Panc1 (cell line): ENCODE data around the gene ARHGEF37. TPM values are rescaled to one million over a fixed set of nuclear protein-coding genes. Genes with fewer than 3 reads are reported as not detected.

ENCODE experiments used
- ATAC-seq: fragments of 200-7000 bp; cut with Tn5 transposase; 2 replicates; pipeline ENCODE4 v1.9.1; 2020; ENCODE audit warnings: mild to moderate bottlenecking, moderate library complexity
- BruUV-seq: library from RNA; stranded (reverse); fragments of 400-500 nt; replicated peaks from 2 replicates; lab custom pipeline; 2021; lab: Mats Ljungman, UMichigan
- CTCF ChIA-PET: fragments of 300-600 bp; sonication (Branson Sonifier 250); formaldehyde crosslinking; loops from one replicate; lab custom pipeline; 2022; ENCODE audit warnings: antibody characterized with exemption; lab: Charles Lee
- POLR2A ChIA-PET: fragments of 300-600 bp; sonication (Branson Sonifier 250); formaldehyde crosslinking; loops from one replicate; lab custom pipeline; 2022; ENCODE audit warnings: antibody characterized with exemption; lab: Charles Lee
- DNase-seq: peaks from one replicate; pipeline ENCODE4 v3.0.0-alpha.2; 2010; ENCODE audit warnings: low read depth, low spot score
- H3K27ac ChIP-seq: 2 replicates; pipeline ENCODE4 v1.5.1; 2011; ENCODE audit warnings: mild to moderate bottlenecking, low read length, inconsistent platforms
- H3K27me3 ChIP-seq: fragments of 200-500 bp; sonication (Bioruptor generic); 2 replicates; pipeline ENCODE4 v1.6.0; 2014; ENCODE audit warnings: low read length, inconsistent platforms; ENCODE audit not compliant: control insufficient read depth, insufficient read depth
- H3K36me3 ChIP-seq: fragments of 200-500 bp; sonication (Bioruptor generic); 2 replicates; pipeline ENCODE4 v1.5.1; 2014; ENCODE audit warnings: inconsistent platforms, mild to moderate bottlenecking, low read length, moderate library complexity; ENCODE audit not compliant: control insufficient read depth, insufficient read depth
- H3K4me1 ChIP-seq: 2 replicates; pipeline ENCODE4 v1.5.1; 2011; ENCODE audit warnings: inconsistent platforms, mild to moderate bottlenecking, low read length, moderate library complexity; ENCODE audit not compliant: control insufficient read depth, insufficient read depth
- H3K4me3 ChIP-seq, 2 experiments: 2 replicates each; pipeline ENCODE4 v1.5.1; 2011 to 2012; ENCODE audit warnings: low read depth in 2 of 2, low read length in 2 of 2, mild to moderate bottlenecking in 2 of 2, inconsistent platforms in 1 of 2, moderate library complexity in 1 of 2
- H3K9me3 ChIP-seq: fragments of 200-500 bp; sonication (Bioruptor generic); 2 replicates; pipeline ENCODE4 v1.5.1; 2014; ENCODE audit warnings: low read depth, mild to moderate bottlenecking, inconsistent platforms, low read length, moderate library complexity; ENCODE audit not compliant: control insufficient read depth, insufficient read depth
- CTCF ChIP-seq: fragments of 450-650 bp; IDR thresholded peaks from 2 replicates; pipeline ENCODE4 v1.5.1; 2017; ENCODE audit warnings: mild to moderate bottlenecking
- POLR2AphosphoS5 ChIP-seq: IDR thresholded peaks from 2 replicates; pipeline ENCODE4 v1.6.1; 2012; ENCODE audit warnings: mild to moderate bottlenecking, low read depth, low read length, moderate library complexity
- REST ChIP-seq, 2 experiments: IDR thresholded peaks; 2 replicates each; pipeline ENCODE4 v1.6.1; 2011 to 2012; ENCODE audit warnings: low read depth in 2 of 2, control low read depth in 1 of 2, low read length in 1 of 2, mild to moderate bottlenecking in 1 of 2, moderate library complexity in 1 of 2; ENCODE audit not compliant: insufficient read depth in 1 of 2
- SIN3A ChIP-seq: IDR thresholded peaks from 2 replicates; pipeline ENCODE4 v1.6.1; 2012; ENCODE audit warnings: low read depth, mild to moderate bottlenecking, low read length, moderate library complexity, borderline replicate concordance; ENCODE audit not compliant: insufficient read depth
- TCF7L2 ChIP-seq: IDR thresholded peaks from 2 replicates; pipeline ENCODE4 v1.6.1; 2011; ENCODE audit warnings: mild to moderate bottlenecking, low read depth, low read length, inconsistent platforms
- in situ Hi-C: cut with HindIII; loops from 2 replicates; pipeline ENCODE4 v1.10.0; 2016; ENCODE audit warnings: low sequenced_read_pairs, low pct_unique_long_range_greater_than_20kb
- intact Hi-C: fragments of 100-400 bp; cut with micrococcal nuclease; formaldehyde crosslinking; loops from one replicate; pipeline ENCODE4 v1.10.0; 2022; ENCODE audit not compliant: unreplicated experiment
- total RNA-seq: library from RNA; stranded (reverse); gene quantifications from one replicate; pipeline ENCODE4 v1.2.1, GENCODE V29; 2021; ENCODE audit not compliant: unreplicated experiment

Gene ARHGEF37
- total RNA-seq, 1 experiment from 2014 or later: 3.2 TPM

- ATAC-seq (peak; percentile 90), DNase-seq (peak; percentile 94)
- Histone ChIP-seq H3K36me3 (no peaks in the 10 kb centered on the region), H3K27ac (peak overlapping the region; percentile 96), H3K4me3 (peak overlapping the region; percentile 11 to 47), H3K27me3 (no peaks in the 10 kb centered on the region), H3K9me3 (no peaks in the 10 kb centered on the region), H3K4me1 (peaks cover 29% of the 10 kb centered on the region)
- intact Hi-C loops: loop anchor here (5.0 to 10.0 kb wide), 3 partner anchors 290 to 827 kb away; partner anchors contain the start of genes ABLIM3 and AFAP1L1
- TF ChIP-seq SIN3A (no peak), TCF7L2 (peak; percentile 31; the same call in 1 of the 2 replicates), CTCF (no peak), REST (IDR thresholded peaks at IDR 0.05; ENCODE audit: insufficient read depth in 1 of 2, low read depth in 2 of 2, low read length in 1 of 2) (no peak), POLR2AphosphoS5 (no peak; the same call in 1 of the 2 replicates)
- in situ Hi-C loops: no loop called here
- CTCF ChIA-PET: interaction anchor here (0.9 to 1.7 kb wide), 5 partner anchors 10 to 244 kb away, joined by 3 to 5 read pairs (median 3); no protein-coding TSS in a partner anchor
- POLR2A ChIA-PET: interaction anchor here (0.6 to 1.8 kb wide), 3 partner anchors 10 to 190 kb away, joined by 3 to 7 read pairs (median 3); partner anchors contain the start of gene CSNK1A1
- BruUV-seq: no TSS peak
Measured at GRCh38 chr5:149561848-149562247, 19.4 kb upstream of the ARHGEF37 start.

GRCh38 chr5:149563466-149563865 is 17.8 kb upstream of the ARHGEF37 start:
- peak; percentile 2; the same call in 1 of the 2 replicates for ATAC-seq
- no TSS peak for BruUV-seq
- in situ Hi-C loops (no loop called here), intact Hi-C loops (loop anchor here (5.0 to 10.0 kb wide), 3 partner anchors 291 to 829 kb away; partner anchors contain the start of genes ABLIM3 and AFAP1L1)
- Histone ChIP-seq H3K4me3 (no peak overlapping the region), H3K36me3 (no peaks in the 10 kb centered on the region), H3K27ac (peak overlapping the region; percentile 96), H3K9me3 (no peaks in the 10 kb centered on the region), H3K4me1 (peaks cover 29% of the 10 kb centered on the region), H3K27me3 (no peaks in the 10 kb centered on the region)
- ChIA-PET POLR2A (interaction anchor here (0.6 to 1.5 kb wide), 3 partner anchors 13 to 24 kb away, joined by 3 to 5 read pairs (median 4); no protein-coding TSS in a partner anchor), CTCF (interaction anchor here (0.7 to 1.7 kb wide), 4 partner anchors 122 to 557 kb away, joined by 3 to 6 read pairs (median 4); no protein-coding TSS in a partner anchor)
- TF ChIP-seq SIN3A (no peak), CTCF (no peak), POLR2AphosphoS5 (no peak), TCF7L2 (no peak), REST (IDR thresholded peaks at IDR 0.05; ENCODE audit: insufficient read depth in 1 of 2, low read depth in 2 of 2, low read length in 1 of 2) (no peak)
- peak; percentile 51 for DNase-seq
